A549 (cell line): ENCODE data around the gene CACNA1D.

Experiments used
- BHLHE40 ChIP-seq: IDR thresholded peaks from 2 replicates; pipeline ENCODE4 v1.6.1; 2012; ENCODE audit warnings: low read depth, low read length, inconsistent platforms
- CTCF ChIP-seq: fragments of >200 bp; sonication (Bioruptor Twin); formaldehyde crosslinking; IDR thresholded peaks from 3 replicates; pipeline ENCODE4 v1.5.1; 2016
- EHMT2 ChIP-seq: fragments of 200-600 bp; sonication (generic); IDR thresholded peaks from 2 replicates; pipeline ENCODE4 v1.6.1; 2016; ENCODE audit warnings: antibody characterized with exemption, low read depth, mild to moderate bottlenecking, moderate library complexity
- HOXB13 ChIP-seq: fragments of 250-450 bp; sonication (Bioruptor Pico); IDR thresholded peaks from 2 replicates; pipeline ENCODE4 v1.5.0; 2020; ENCODE audit warnings: low read depth, mild to moderate bottlenecking, moderate library complexity
- KDM1A ChIP-seq: fragments of 200-600 bp; sonication (generic); IDR thresholded peaks from 2 replicates; pipeline ENCODE4 v1.6.1; 2016; ENCODE audit warnings: low read depth, mild to moderate bottlenecking
- MAZ ChIP-seq: fragments of 150-350 bp; IDR thresholded peaks from 2 replicates; pipeline ENCODE4 v1.6.1; 2014; ENCODE audit warnings: antibody characterized with exemption, low read depth, low read length, borderline replicate concordance
- RCOR1 ChIP-seq: fragments of 150-350 bp; IDR thresholded peaks from 2 replicates; pipeline ENCODE4 v1.6.1; 2014; ENCODE audit warnings: antibody characterized with exemption, low read length, low read depth

- TF ChIP-seq EHMT2 (no peak), MAZ (no peak), BHLHE40 (no peak), HOXB13 (CRISPR knock-in tag) (no peak), RCOR1 (no peak), CTCF (no peak), KDM1A (no peak)
These were observed 324.1 kb downstream of the CACNA1D start for GRCh38 chr3:53818221-53819162.
